Astrocyte (in vitro differentiated cells and primary cell): ENCODE data around the gene KDM2B.

ENCODE experiments used
- EZH2 ChIP-seq: IDR thresholded peaks from 2 replicates; pipeline ENCODE4 v1.6.1; 2012; ENCODE audit warnings: mild to moderate bottlenecking, low read length, inconsistent platforms; ENCODE audit not compliant: insufficient read depth
- TF ChIP-seq, protein P1 (sequence below): IDR thresholded peaks from 2 replicates; pipeline ENCODE4 v1.5.1; 2011; ENCODE audit warnings: low read depth, mild to moderate bottlenecking, inconsistent platforms, low read length, moderate library complexity; ENCODE audit not compliant: insufficient read depth

DNA sequence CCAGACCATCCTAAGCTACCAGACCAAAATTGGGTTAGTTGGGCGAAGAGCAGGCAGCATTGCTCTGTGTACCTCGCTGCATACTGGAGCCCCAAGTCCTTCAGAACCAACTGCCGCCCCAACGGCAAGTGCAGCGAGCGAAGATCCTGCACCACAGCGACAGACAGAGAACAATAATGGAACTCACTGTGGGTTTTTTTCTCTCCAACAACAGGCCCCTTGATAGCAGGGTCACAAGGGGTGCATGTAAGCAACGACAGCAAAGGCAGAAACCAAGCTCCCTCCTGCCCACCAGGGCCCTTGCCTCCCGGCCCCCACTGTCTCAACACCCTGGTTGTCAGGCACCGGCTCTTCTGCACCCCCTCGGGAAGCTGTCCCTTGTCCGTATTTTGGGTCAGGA is 141.9 kb downstream of the KDM2B start:
- TF ChIP-seq, protein P1, sequence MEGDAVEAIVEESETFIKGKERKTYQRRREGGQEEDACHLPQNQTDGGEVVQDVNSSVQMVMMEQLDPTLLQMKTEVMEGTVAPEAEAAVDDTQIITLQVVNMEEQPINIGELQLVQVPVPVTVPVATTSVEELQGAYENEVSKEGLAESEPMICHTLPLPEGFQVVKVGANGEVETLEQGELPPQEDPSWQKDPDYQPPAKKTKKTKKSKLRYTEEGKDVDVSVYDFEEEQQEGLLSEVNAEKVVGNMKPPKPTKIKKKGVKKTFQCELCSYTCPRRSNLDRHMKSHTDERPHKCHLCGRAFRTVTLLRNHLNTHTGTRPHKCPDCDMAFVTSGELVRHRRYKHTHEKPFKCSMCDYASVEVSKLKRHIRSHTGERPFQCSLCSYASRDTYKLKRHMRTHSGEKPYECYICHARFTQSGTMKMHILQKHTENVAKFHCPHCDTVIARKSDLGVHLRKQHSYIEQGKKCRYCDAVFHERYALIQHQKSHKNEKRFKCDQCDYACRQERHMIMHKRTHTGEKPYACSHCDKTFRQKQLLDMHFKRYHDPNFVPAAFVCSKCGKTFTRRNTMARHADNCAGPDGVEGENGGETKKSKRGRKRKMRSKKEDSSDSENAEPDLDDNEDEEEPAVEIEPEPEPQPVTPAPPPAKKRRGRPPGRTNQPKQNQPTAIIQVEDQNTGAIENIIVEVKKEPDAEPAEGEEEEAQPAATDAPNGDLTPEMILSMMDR = no peak
- TF ChIP-seq EZH2 = no peak
